Measurements from ENCODE around the gene TXNDC17.

The TXNDC17 gene

GRCh38 chr17:6603744-6604325, 37.0 kb upstream of the TXNDC17 start:
- no peak for ATAC-seq
- TF ChIP-seq ZNF8 (CRISPR knock-in tag; IDR thresholded peaks at IDR 0.05) (no peak), SNAI2 (CRISPR knock-in tag; IDR thresholded peaks at IDR 0.05) (no peak), ESRRG (CRISPR knock-in tag; IDR thresholded peaks at IDR 0.05) (no peak), CSRNP3 (CRISPR knock-in tag; IDR thresholded peaks at IDR 0.05) (no peak), ISL1 (CRISPR knock-in tag; IDR thresholded peaks at IDR 0.05) (no peak), BACH2 (CRISPR knock-in tag; IDR thresholded peaks at IDR 0.05; ENCODE audit: borderline replicate concordance) (no peak)

GRCh38 chr17:6605142-6605541, 35.7 kb upstream of the TXNDC17 start:
- ATAC-seq = no peak
- no peak for TF ChIP-seq ARNTL (CRISPR knock-in tag; IDR thresholded peaks at IDR 0.05; ENCODE audit: borderline replicate concordance, low read depth)
- TF ChIP-seq GLIS3 (CRISPR knock-in tag; IDR thresholded peaks at IDR 0.05) = no peak
- no peak for TF ChIP-seq TSHZ2 (CRISPR knock-in tag; IDR thresholded peaks at IDR 0.05)
- TF ChIP-seq ZNF70 (CRISPR knock-in tag; IDR thresholded peaks at IDR 0.05) = no peak
- TF ChIP-seq ZFP3 (CRISPR knock-in tag; IDR thresholded peaks at IDR 0.05) = no peak
- TF ChIP-seq CREB5 (CRISPR knock-in tag; IDR thresholded peaks at IDR 0.05; ENCODE audit: low read depth) = no peak
- TF ChIP-seq ZNF565 (CRISPR knock-in tag; conservative IDR thresholded peaks at IDR 0.05; ENCODE audit: low read depth) = no peak
- TF ChIP-seq ESRRG (CRISPR knock-in tag; IDR thresholded peaks at IDR 0.05) = no peak
- no peak for TF ChIP-seq ZFP30 (CRISPR knock-in tag; IDR thresholded peaks at IDR 0.05)
- no peak for TF ChIP-seq PPARA (CRISPR knock-in tag; IDR thresholded peaks at IDR 0.05; ENCODE audit: borderline replicate concordance)
- TF ChIP-seq BACH2 (CRISPR knock-in tag; IDR thresholded peaks at IDR 0.05; ENCODE audit: borderline replicate concordance) = no peak
- TF ChIP-seq SNAI2 (CRISPR knock-in tag; IDR thresholded peaks at IDR 0.05) = no peak

- TF ChIP-seq OSR1 (CRISPR knock-in tag; IDR thresholded peaks at IDR 0.05) (no peak), TCF4 (CRISPR knock-in tag; IDR thresholded peaks at IDR 0.05; ENCODE audit: borderline replicate concordance) (no peak), CREB5 (CRISPR knock-in tag; IDR thresholded peaks at IDR 0.05; ENCODE audit: low read depth) (no peak), RARB (CRISPR knock-in tag; IDR thresholded peaks at IDR 0.05) (no peak), SNAI2 (CRISPR knock-in tag; IDR thresholded peaks at IDR 0.05) (no peak), GLIS3 (CRISPR knock-in tag; IDR thresholded peaks at IDR 0.05) (no peak), POU6F1 (CRISPR knock-in tag; IDR thresholded peaks at IDR 0.05; ENCODE audit: borderline replicate concordance, low read depth) (no peak), ZNF70 (CRISPR knock-in tag; IDR thresholded peaks at IDR 0.05) (no peak), ZFP30 (CRISPR knock-in tag; IDR thresholded peaks at IDR 0.05) (no peak), CSRNP3 (CRISPR knock-in tag; IDR thresholded peaks at IDR 0.05) (no peak)
- peak; percentile 36; the same call in 2 of the 3 replicates for ATAC-seq
Observed at GRCh38 chr17:6608321-6608720, 32.5 kb upstream of the TXNDC17 start.

Measured in SK-N-SH treated with all-trans-retinoic acid at 6 μM for 48 hours (cell line).